HG03558 (cell line): Measurements from ENCODE around the gene ZSWIM1.
"Not testable (repeated sequence)": the region's sequence is repeated elsewhere in the genome, so short reads cannot be mapped to it uniquely, and the experiment has no call there.

Experiments
- ATAC-seq: cut with Tn5 transposase; IDR thresholded peaks from one replicate; pipeline ENCODE4 v1.9.1; 2021; ENCODE audit warnings: moderate number of reproducible peaks; ENCODE audit not compliant: unreplicated experiment; ENCODE audit errors: extremely low read depth

The ZSWIM1 gene

DNA sequence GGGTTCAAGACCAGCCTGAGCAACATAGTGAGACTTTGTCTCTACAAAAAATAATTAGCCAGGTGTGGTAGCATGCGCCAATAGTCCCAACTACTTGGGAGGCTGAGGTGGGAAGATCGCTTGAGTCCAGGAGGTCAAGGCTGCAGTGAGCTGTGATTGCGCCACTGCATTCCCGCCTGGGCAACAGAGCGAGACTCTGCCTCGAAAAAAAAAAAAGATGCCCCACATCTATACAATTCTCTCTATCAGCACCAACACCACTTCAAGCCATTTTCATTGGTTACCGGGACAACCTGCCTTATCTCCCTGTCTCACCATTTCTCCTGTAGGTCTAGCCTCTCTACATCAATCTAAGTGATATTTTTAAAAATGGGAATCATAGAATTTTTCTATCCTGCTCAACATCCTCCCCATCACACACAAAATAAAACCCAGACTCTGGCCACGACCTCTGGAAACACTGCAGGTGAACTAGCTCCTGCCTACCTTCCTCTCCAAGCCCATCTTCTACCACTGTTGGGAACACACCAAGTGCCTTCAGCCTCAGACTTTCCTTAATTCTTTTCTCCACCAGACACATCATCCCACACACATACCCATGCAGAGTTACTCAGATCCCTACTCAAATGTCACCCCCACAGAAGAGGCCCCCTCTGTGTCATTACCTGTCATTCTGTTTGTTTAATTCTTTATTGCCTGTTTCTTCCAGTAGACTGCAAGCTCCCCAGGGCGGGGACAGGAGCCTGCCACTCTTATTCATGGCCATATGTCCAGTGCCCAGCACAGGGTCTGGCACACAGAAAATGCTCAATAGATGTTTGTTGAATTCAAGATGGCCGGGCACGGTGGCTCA, 40.5 kb downstream of the ZSWIM1 start:
- ATAC-seq: no peak

DNA sequence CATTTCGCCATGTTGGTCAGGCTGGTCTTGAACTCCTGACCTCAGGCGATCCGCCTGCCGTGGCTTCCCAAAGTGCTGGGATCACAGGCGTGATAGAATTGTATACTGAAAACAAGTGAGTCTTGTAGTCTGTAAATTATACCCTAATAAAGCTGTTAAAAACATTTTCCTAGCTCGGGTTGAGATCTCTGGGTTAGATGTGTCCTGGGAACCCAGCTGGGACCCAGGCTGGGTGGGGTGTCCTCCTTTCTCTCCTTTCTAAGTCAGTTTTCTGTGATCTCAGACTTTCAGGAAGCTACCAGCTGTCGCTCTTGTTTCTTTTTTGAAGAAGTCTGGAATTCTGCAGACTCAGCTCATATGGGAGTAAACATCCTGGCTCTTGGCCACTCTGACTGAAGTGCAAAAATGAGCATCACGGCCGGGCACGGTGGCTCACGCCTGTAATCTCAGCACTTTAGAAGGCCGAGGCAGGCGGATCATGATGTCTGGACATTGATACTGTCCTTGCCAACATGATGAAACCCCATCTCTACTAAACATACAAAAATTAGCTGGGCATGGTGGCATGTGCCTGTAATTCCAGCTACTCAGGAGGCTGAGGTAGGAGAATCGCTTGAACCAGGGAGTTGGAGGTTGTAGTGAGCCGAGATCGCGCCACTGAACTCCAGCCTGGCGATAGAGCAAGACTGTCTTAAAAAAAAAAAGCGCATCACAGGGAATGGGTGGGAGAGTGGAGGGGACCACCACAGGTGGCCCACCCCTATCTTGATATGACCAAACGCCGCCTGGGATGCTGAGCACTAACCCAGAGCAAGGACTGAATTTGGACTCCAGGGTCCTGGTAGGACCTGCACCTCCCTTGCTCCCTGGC, 43.6 kb downstream of the ZSWIM1 start:
- ATAC-seq: no peak

DNA sequence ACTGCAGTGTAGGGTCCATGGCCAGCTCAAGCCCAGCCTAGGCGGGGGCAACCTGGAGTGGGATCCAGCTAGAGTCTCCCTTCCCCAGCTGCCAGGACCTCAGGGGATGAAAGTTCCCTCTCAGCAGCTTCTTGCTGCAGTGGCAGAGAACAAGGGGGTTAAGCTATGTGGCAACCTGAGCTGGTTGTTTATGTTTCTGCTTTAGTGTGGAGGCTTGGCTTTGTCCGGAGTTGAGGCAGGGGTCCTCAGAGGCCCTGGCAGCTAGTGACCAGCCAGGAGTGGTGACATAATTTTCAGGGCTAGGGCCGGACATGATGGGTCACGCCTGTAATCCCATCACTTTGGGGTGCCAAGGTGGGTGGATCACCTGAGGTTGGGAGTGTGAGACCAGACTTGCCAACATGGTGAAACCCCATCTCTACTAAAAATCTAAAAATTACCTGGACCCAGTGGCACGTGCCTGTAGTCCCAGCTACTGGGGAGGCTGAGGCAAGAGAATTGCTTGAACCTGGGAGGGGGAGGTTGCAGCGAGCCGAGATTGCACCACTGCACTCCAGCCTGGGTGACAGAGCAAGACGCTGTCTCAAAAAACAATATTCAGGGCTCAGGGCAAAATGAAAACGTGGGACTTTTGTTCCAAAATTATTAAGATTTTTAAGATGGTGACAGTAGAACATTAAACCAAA, 44.9 kb downstream of the ZSWIM1 start:
- no peak for ATAC-seq

DNA sequence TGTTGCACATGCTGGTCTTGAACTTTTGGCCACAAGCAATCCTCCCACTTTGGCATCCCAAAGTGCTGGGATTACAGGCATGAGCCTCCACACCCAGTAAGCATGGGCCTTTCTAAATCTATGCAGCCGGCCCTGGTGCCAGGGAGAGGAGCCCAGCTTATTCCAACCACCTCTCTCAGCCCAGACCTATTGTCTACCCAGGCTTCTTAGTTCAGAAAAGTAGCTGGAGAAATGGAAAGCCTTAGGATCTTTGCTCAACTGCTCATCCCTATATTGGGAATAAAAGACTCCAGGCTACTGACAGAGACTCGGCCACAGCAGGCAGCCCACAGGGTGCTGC, 45.7 kb downstream of the ZSWIM1 start:
- no peak for ATAC-seq

DNA sequence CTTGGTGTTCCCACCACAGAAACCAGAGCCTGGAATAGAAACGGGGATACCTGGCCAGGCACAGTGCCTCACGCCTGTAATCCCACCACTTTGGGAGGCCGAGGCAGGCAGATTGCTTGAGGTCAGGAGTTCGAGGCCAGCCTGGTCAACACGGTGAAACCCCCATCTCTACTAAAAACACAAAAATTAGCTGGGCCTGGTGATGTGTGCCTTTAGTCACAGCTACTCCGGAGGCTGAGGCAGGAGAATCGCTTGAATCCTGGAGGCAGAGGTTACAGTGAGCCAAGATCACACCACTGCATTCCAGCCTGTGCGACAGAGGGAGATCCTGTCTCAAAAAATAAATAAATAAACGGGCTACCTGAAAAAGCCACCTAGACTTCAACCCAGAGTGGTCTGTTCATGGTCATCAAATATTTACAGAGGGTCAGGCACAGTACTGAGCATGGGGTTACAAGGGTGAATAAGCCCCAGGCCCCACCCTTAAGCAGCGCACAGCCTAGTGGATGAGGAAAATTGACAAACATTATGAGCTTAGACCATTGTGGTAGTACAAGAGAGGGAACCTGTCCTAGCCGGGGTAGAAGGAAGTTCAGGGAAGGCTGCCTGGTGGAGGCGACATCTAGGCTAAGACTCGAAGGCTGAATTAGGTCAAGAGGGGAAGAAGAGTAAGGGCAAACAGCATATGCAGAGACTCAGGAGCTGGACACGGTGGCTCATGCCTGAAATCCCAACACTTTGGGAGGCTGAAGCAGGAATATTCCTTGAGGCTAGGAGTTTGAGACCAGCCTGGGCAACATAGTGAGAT, 46.2 kb downstream of the ZSWIM1 start:
- no peak for ATAC-seq

DNA sequence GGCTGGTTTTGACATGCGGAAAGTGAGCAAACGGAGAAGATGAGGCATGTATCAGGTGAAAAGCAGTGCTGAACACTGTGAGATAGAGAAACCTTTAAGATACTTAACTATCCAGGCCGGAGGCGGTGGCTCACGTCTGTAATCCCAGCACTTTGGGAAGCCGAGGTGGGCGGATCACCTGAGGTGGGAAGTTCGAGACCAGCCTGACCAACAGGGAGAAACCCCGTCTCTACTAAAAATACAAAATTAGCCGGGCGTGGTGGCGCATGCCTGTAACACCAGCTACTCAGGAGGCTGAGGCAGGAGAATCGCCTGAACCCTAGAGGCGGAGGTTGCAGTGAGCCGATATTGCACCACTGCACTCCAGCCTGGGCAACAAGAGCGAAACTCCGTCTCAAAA, 50.7 kb downstream of the ZSWIM1 start:
- not testable (repeated sequence) for ATAC-seq

DNA sequence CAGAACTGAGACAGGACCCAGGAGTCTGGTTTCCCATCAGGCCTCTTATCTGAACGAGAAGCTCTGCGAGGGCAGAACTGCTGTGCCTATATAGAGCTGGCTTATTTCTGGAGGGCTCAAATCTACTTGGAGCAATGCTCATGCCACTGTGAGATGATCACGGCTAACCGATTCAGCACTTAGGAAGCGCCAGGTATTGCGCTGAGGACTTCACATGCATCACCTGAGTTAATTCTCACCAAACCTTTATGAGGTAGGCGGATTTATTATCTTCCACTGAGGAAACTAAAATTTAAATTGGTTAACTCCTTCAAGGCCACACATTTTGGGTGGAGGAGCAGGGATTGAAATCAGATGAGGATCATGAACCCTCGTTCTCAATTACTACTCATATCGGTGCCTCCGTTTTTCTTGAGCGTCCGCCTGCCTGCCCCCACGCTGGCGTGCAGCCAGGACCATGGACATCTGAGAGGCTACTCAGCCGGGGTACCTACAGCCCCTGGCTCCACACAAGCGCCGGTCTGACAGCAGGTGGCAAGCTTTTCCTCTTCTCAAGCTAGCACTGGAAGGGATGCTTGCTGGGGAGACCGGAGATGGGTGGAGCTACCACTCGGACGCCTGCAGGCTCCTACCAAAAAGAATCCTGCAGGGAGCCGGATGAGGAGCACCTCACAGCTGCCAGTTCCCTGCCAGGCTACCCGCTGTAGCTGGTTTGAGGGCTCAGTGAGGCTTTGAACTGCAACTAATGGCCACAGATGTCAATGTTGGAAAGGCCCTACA, 52.4 kb downstream of the ZSWIM1 start:
- no peak for ATAC-seq

DNA sequence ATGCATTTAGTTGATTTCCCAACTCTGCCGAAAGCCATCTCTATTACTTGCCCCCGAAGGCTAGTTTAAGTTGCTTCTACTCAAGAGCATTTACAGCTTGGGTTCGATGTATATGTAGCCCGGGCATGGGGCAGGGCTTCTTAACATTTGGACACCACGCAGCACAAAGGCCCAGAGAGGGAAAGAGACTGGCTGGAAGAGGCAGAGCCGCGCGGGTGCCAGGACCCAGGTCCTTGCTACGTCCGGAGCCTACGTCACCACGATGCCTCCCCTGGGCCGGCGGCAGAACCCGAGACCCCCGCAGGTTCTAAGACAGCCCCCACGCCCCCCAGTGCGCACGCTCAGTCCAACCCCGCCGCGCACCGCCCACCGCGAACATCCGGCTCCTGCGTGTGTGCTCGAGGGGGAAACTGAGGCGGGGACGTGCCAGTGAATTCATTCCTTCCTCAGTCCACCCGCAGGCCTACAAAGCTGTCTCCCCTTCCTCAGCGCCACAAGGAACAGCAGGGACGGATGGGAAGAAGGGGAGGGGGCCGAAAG, 53.1 kb downstream of the ZSWIM1 start:
- no peak for ATAC-seq
